Measurements from ENCODE around the gene POSTN.
"Not testable (repeated sequence)": the region's sequence is repeated elsewhere in the genome, so short reads cannot be mapped to it uniquely, and the experiment has no call there.

The POSTN gene

DNA sequence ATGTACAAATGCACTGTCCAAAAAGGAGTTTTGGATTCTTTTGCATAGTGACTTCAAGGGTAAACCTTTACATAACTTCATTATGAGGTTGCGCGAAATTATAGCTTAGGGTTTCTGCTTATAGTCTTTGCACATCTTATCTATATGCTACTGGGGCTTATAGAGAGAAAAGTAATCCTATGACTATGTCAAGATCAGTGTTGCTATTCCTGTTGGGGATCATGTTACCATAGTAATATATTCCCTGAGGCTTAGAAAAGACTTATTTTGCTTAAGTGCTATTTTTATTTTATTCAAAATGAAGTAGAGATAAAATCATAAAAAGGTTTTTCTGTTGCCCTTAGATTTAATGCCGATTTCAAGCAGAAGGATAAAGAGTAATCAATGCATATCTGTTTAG, 14.7 kb upstream of the POSTN start:
- no peaks in the 10 kb centered on the region for H3K27me3 Mint-ChIP-seq
- DNase-seq: no peak
- no peak overlapping the region for H3K4me3 Mint-ChIP-seq
- H3K9me3 Mint-ChIP-seq: no peaks in the 10 kb centered on the region
- no peak overlapping the region for H3K27ac Mint-ChIP-seq
- ATAC-seq (replicated peaks): no peak
- H3K36me3 Mint-ChIP-seq: no peaks in the 10 kb centered on the region
- H3K4me1 Mint-ChIP-seq: no peaks in the 10 kb centered on the region

DNA sequence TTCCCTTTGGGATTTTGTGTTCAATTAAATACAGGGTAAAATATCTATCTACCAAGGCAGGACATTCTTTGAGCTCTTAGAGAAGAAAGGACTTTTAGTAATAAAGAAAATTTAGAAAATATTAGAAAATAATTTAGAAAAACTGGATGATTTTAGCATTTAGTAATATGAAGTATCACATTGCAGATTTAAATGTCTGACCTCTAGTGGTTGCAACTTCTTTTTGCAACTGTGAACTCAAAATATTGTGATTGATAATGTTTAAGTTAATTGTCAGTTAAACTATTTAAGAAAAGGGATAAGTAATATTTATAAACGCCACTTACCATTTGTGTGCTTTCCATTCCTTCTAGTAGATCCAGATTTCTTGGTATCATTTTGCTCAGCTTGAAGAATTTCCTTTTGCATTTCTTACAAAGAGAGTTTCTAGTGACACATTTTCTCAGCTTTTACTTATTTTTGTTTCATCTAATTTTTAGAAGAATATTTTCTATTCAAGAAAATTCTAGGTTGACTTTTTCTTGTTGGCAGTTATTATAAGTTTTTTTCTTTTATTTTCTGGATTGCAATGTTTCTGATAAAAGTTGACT, 10.3 kb upstream of the POSTN start:
- Mint-ChIP-seq H3K36me3 (no peaks in the 10 kb centered on the region), H3K4me1 (no peaks in the 10 kb centered on the region), H3K9me3 (peaks cover 5 to 11% of the 10 kb centered on the region in 2 donors), H3K27ac (no peak overlapping the region), H3K27me3 (no peaks in the 10 kb centered on the region), H3K4me3 (no peak overlapping the region)
- DNase-seq (no peak), ATAC-seq (replicated peaks) (no peak)

GRCh38 chr13:37602733-37603381, 4.3 kb upstream of the POSTN start:
- H3K4me1 Mint-ChIP-seq: no peaks in the 10 kb centered on the region
- H3K27me3 Mint-ChIP-seq: no peaks in the 10 kb centered on the region
- no peak overlapping the region for H3K27ac Mint-ChIP-seq
- peaks cover 3 to 11% of the 10 kb centered on the region in 2 donors for H3K9me3 Mint-ChIP-seq
- no peak overlapping the region for H3K4me3 Mint-ChIP-seq
- H3K36me3 Mint-ChIP-seq: no peaks in the 10 kb centered on the region
- DNase-seq: no peak
- ATAC-seq (replicated peaks): no peak

DNA sequence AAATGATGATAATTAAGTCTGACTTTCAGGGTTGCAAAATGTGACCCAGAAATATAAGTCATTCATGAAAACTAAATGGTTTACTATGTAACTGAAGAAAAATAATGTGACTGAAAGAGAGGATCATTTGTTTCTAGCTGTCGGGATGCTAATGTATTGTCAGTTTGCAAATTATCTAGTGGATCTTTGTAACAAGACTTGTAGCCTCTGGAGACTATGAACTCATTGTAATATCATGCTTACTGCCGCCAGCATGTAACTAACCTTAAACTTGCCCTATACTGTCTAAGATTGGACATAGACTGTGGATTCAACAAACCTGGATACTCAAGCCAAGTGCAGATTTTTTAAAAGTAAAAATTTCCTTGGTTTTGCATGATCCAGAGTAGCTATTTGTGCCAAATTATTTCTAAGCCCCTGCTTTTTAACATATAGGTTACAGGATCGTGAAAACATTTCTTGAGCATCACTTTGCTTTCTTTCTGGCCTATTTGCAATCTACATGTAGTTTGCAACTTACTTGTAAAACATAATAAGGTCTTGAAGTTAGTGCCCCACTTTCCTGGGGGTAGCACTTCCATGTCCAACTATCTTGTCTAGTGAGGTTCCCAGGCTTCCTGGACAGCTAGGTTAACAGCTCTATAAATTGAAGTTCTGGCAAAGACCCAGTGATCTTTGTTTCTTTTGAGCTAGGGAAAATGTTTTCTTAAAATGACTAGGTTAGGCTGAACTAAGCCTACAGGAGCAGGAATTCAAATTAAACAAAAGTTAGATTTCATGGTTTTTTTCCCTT, 3.3 kb upstream of the POSTN start:
- H3K4me3 Mint-ChIP-seq: no peak overlapping the region
- DNase-seq: no peak

GRCh38 chr13:37599519-37599918, 951 bp upstream of the POSTN start:
- DNase-seq (no peak), ATAC-seq (replicated peaks) (no peak)
- H3K4me3 Mint-ChIP-seq: no peak overlapping the region
- H3K27me3 Mint-ChIP-seq: no peaks in the 10 kb centered on the region
- H3K9me3 Mint-ChIP-seq: no peaks in the 10 kb centered on the region
- no peaks in the 10 kb centered on the region for H3K36me3 Mint-ChIP-seq
- no peak overlapping the region for H3K27ac Mint-ChIP-seq
- no peaks in the 10 kb centered on the region for H3K4me1 Mint-ChIP-seq

More for the DNA sequence above, 3.3 kb upstream of the POSTN start:
- no peaks in the 10 kb centered on the region for H3K4me1 Mint-ChIP-seq
- peaks cover 2 to 8% of the 10 kb centered on the region in 2 donors for H3K9me3 Mint-ChIP-seq
- H3K27ac Mint-ChIP-seq: no peak overlapping the region
- no peak for ATAC-seq (replicated peaks)
- no peaks in the 10 kb centered on the region for H3K27me3 Mint-ChIP-seq
- no peaks in the 10 kb centered on the region for H3K36me3 Mint-ChIP-seq

DNA sequence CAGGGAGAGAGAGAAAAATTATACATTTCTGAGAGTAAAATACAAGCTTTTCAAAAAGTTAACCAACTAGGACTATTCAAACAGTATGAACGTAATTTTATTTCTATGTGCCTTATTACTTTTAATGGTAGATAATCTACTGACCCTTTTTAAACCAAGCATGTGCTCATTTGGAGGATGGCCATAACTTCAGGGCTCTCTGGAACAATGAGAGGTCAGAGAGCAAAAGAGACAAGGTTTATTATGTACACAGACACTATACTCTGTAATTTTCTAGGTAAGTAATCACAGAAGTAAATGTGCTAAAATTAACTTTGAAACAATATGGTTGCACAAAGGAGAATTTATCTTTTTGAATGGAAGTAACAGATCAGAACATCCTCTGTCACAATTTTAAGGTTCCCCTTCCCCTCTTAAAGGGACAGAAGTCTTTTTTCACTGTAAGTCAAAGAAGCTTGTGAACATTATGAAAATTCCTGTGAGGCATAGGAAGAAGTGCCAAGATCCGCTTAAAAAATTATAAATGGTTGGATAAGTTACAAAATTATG, 1.0 kb downstream of the POSTN start:
- no peaks in the 10 kb centered on the region for H3K4me1 Mint-ChIP-seq
- no peaks in the 10 kb centered on the region for H3K27me3 Mint-ChIP-seq
- H3K9me3 Mint-ChIP-seq: no peaks in the 10 kb centered on the region
- no peak overlapping the region for H3K27ac Mint-ChIP-seq
- ATAC-seq (replicated peaks) (no peak), DNase-seq (no peak)
- no peaks in the 10 kb centered on the region for H3K36me3 Mint-ChIP-seq
- H3K4me3 Mint-ChIP-seq: no peak overlapping the region

DNA sequence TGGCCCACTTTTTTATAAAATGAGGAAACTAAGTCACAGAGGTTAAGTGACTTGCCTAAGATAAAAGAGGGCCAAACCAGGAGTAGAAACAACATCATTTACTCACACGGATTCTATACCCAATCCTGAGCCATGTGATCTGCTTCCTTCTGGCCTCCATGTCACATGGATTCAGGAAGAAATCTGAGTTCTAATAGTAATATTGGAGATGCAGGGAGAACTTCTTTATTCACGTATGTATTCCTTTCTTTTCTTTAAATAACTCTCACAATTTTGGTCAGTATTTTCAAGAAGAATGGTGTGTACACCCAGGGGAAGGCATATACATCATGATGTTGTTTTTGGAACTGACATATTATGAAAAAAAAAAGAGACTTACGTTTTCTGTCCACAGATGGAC, 1.8 kb downstream of the POSTN start:
- H3K36me3 Mint-ChIP-seq: no peaks in the 10 kb centered on the region
- H3K9me3 Mint-ChIP-seq: no peaks in the 10 kb centered on the region
- no peak overlapping the region for H3K27ac Mint-ChIP-seq
- ATAC-seq (replicated peaks) (no peak), DNase-seq (no peak)
- H3K4me1 Mint-ChIP-seq: no peaks in the 10 kb centered on the region
- no peaks in the 10 kb centered on the region for H3K27me3 Mint-ChIP-seq
- no peak overlapping the region for H3K4me3 Mint-ChIP-seq

- ATAC-seq (replicated peaks): no peak
- DNase-seq: no peak
- Mint-ChIP-seq H3K9me3 (peaks cover 0 to 1% of the 10 kb centered on the region in 2 donors), H3K27ac (no peak overlapping the region), H3K27me3 (no peaks in the 10 kb centered on the region), H3K36me3 (no peaks in the 10 kb centered on the region), H3K4me1 (no peaks in the 10 kb centered on the region), H3K4me3 (no peak overlapping the region)
These were observed 3.4 kb downstream of the POSTN start for GRCh38 chr13:37595162-37595561.

- H3K36me3 Mint-ChIP-seq: no peaks in the 10 kb centered on the region
- H3K4me1 Mint-ChIP-seq: no peaks in the 10 kb centered on the region
- no peak overlapping the region for H3K4me3 Mint-ChIP-seq
These were observed 4.0 kb downstream of the POSTN start for GRCh38 chr13:37594550-37594949.

GRCh38 chr13:37589381-37589780, 9.2 kb downstream of the POSTN start:
- ATAC-seq (replicated peaks); H3K9me3 Mint-ChIP-seq; H3K27ac Mint-ChIP-seq; H3K4me3 Mint-ChIP-seq; H3K36me3 Mint-ChIP-seq; DNase-seq; H3K4me1 Mint-ChIP-seq; H3K27me3 Mint-ChIP-seq: not testable (repeated sequence)

More at GRCh38 chr13:37594550-37594949, 4.0 kb downstream of the POSTN start:
- Mint-ChIP-seq H3K9me3 (peaks cover 0 to 1% of the 10 kb centered on the region in 2 donors), H3K27me3 (no peaks in the 10 kb centered on the region), H3K27ac (no peak overlapping the region)
- no peak for DNase-seq
- no peak for ATAC-seq (replicated peaks)

DNA sequence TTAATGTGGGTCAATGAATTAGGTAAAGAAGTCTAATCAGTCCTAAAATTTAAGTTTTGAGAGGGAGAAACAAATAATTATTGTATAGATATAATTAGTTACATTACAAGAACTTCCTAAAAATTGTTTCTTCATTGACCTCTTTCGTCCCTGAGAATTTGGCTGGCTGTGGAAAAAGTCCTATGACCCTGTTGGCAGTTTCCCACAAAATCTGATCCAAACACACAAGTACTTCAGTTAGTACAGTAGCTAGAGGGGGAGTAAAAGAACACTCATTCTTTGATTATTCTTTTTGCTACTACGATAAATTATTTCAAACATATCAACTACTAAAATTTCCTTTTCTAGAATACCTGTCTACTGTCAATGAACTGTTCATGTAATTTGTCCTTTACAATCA, 11.3 kb downstream of the POSTN start:
- H3K27ac Mint-ChIP-seq: no peak overlapping the region
- H3K27me3 Mint-ChIP-seq: no peaks in the 10 kb centered on the region
- H3K4me1 Mint-ChIP-seq: no peaks in the 10 kb centered on the region
- no peak overlapping the region for H3K4me3 Mint-ChIP-seq
- DNase-seq (no peak), ATAC-seq (replicated peaks) (no peak)
- H3K9me3 Mint-ChIP-seq: peaks cover 0 to 1% of the 10 kb centered on the region in 2 donors
- no peaks in the 10 kb centered on the region for H3K36me3 Mint-ChIP-seq

GRCh38 chr13:37586164-37586563, 12.4 kb downstream of the POSTN start:
- DNase-seq: no peak
- Mint-ChIP-seq H3K27ac (no peak overlapping the region), H3K36me3 (no peaks in the 10 kb centered on the region), H3K4me1 (no peaks in the 10 kb centered on the region), H3K27me3 (no peaks in the 10 kb centered on the region), H3K9me3 (no peaks in the 10 kb centered on the region), H3K4me3 (no peak overlapping the region)
- ATAC-seq (replicated peaks): no peak

DNA sequence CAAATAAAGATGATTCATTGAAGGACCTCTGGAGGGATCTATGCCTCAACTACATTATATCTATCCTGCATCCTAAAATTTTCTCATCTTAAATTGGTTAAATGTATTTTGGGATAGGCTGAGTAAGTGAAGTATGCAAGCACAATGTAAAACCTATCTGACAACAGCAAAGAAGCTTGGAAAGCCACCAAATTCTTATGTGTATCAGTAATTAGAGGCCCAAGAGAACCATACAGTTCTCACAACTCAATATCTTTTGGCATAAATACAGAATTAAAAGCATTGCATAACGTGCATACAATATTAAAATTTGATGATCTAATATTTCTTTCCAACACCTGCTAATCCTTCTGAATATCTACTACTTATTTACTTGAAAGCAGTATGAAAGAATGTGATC, 13.0 kb downstream of the POSTN start:
- DNase-seq (no peak), ATAC-seq (replicated peaks) (no peak)
- no peak overlapping the region for H3K4me3 Mint-ChIP-seq
- H3K36me3 Mint-ChIP-seq: no peaks in the 10 kb centered on the region
- H3K4me1 Mint-ChIP-seq: no peaks in the 10 kb centered on the region
- H3K9me3 Mint-ChIP-seq: no peaks in the 10 kb centered on the region
- no peaks in the 10 kb centered on the region for H3K27me3 Mint-ChIP-seq
- H3K27ac Mint-ChIP-seq: no peak overlapping the region

DNA sequence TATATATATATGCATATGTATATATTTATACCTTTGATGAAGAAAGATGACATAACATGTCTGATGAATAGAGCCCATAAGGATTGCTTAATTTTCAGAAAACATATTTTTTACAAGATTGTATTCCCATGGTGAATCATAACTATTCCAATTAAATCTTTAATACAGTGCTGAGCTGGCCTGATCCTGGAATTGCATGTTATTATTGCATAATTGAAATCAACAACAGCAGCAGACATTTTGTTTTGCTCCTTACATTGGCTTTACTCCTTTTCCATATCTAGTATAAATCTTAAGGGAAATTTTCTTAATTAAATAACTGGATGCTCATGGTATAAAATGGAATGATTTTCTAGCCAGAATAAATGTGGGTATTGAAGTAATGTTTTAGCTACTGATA, 22.0 kb downstream of the POSTN start:
- Mint-ChIP-seq H3K4me1 (no peaks in the 10 kb centered on the region), H3K27me3 (no peaks in the 10 kb centered on the region), H3K27ac (no peak overlapping the region), H3K4me3 (no peak overlapping the region), H3K36me3 (no peaks in the 10 kb centered on the region), H3K9me3 (no peaks in the 10 kb centered on the region)
- DNase-seq: no peak
- ATAC-seq (replicated peaks): no peak

GRCh38 chr13:37565425-37565824, 33.1 kb downstream of the POSTN start:
- ATAC-seq (replicated peaks) (no peak), DNase-seq (no peak)
- Mint-ChIP-seq H3K4me3 (no peak overlapping the region), H3K36me3 (no peaks in the 10 kb centered on the region), H3K27ac (no peak overlapping the region), H3K4me1 (no peaks in the 10 kb centered on the region), H3K9me3 (peaks cover 0 to 1% of the 10 kb centered on the region in 2 donors), H3K27me3 (no peaks in the 10 kb centered on the region)
